ENCODE measurements around the gene SNF8. TPM values are rescaled to one million over a fixed set of nuclear protein-coding genes. Genes with fewer than 3 reads are reported as not detected.

The SNF8 gene
- total RNA-seq, 2 donors from 2014 or later, result 118 to 121 TPM

- H3K4me1 ChIP-seq (ENCODE audit: control insufficient read depth in 1 of 2, low read depth in 2 of 2), result no peaks in the 10 kb centered on the region
- H3K9me3 ChIP-seq, result no peaks in the 10 kb centered on the region
- ATAC-seq (ENCODE audit: insufficient number of reproducible peaks, low FRiP score, low read depth), result no peak
- DNase-seq (ENCODE audit: low spot score), result no peak
- TF ChIP-seq CTCF (IDR thresholded peaks at IDR 0.05), result no peak
- no peak overlapping the region for H3K27ac ChIP-seq
- H3K27me3 ChIP-seq (replicated peaks; ENCODE audit: insufficient read depth), result no peaks in the 10 kb centered on the region
- no peak overlapping the region for H3K4me3 ChIP-seq
- H3K36me3 ChIP-seq, result peaks cover 70% of the 10 kb centered on the region
Measured at GRCh38 chr17:48925251-48925990, 19.2 kb downstream of the SNF8 start.

- no peak for TF ChIP-seq CTCF (IDR thresholded peaks at IDR 0.05)
- ATAC-seq (ENCODE audit: insufficient number of reproducible peaks, low FRiP score, low read depth) (peak; percentile 80), DNase-seq (ENCODE audit: low spot score) (no peak)
- Histone ChIP-seq H3K27ac (peak overlapping the region in 1 of 2 donors; percentile 39), H3K4me1 (ENCODE audit: control insufficient read depth in 1 of 2, low read depth in 2 of 2) (peaks cover 6 to 22% of the 10 kb centered on the region in 2 donors), H3K27me3 (replicated peaks; ENCODE audit: insufficient read depth) (no peaks in the 10 kb centered on the region), H3K4me3 (no peak overlapping the region), H3K36me3 (peaks cover 36% of the 10 kb centered on the region), H3K9me3 (no peaks in the 10 kb centered on the region)
Measured at GRCh38 chr17:48915459-48916282, 29.0 kb downstream of the SNF8 start.

- peaks cover 11% of the 10 kb centered on the region for H3K36me3 ChIP-seq
- no peak overlapping the region for H3K4me3 ChIP-seq
Measured at GRCh38 chr17:48912476-48912875, 32.2 kb downstream of the SNF8 start.

GRCh38 chr17:48910370-48910769 lies 34.3 kb downstream of the SNF8 start:
- ATAC-seq (ENCODE audit: insufficient number of reproducible peaks, low FRiP score, low read depth), result no peak
- no peak for TF ChIP-seq CTCF (IDR thresholded peaks at IDR 0.05)
- no peak overlapping the region for H3K4me3 ChIP-seq

More at GRCh38 chr17:48912476-48912875, 32.2 kb downstream of the SNF8 start:
- peaks cover 25 to 43% of the 10 kb centered on the region in 2 donors for H3K4me1 ChIP-seq (ENCODE audit: control insufficient read depth in 1 of 2, low read depth in 2 of 2)
- ATAC-seq (ENCODE audit: insufficient number of reproducible peaks, low FRiP score, low read depth) (no peak), DNase-seq (ENCODE audit: low spot score) (no peak)
- H3K9me3 ChIP-seq, result no peaks in the 10 kb centered on the region
- H3K27ac ChIP-seq, result no peak overlapping the region
- no peak for TF ChIP-seq CTCF (IDR thresholded peaks at IDR 0.05)
- H3K27me3 ChIP-seq (replicated peaks; ENCODE audit: insufficient read depth), result no peaks in the 10 kb centered on the region

GRCh38 chr17:48909783-48910182 lies 34.9 kb downstream of the SNF8 start:
- Histone ChIP-seq H3K4me3 (peak overlapping the region; percentile 72), H3K27me3 (replicated peaks; ENCODE audit: insufficient read depth) (no peaks in the 10 kb centered on the region), H3K9me3 (no peaks in the 10 kb centered on the region), H3K27ac (no peak overlapping the region), H3K4me1 (ENCODE audit: control insufficient read depth in 1 of 2, low read depth in 2 of 2) (peaks cover 22 to 33% of the 10 kb centered on the region in 2 donors), H3K36me3 (no peaks in the 10 kb centered on the region)
- ATAC-seq (ENCODE audit: insufficient number of reproducible peaks, low FRiP score, low read depth) (no peak), DNase-seq (ENCODE audit: low spot score) (no peak)
- TF ChIP-seq CTCF (IDR thresholded peaks at IDR 0.05), result no peak

More at GRCh38 chr17:48910370-48910769, 34.3 kb downstream of the SNF8 start:
- H3K4me1 ChIP-seq (ENCODE audit: control insufficient read depth in 1 of 2, low read depth in 2 of 2), result peaks cover 23 to 38% of the 10 kb centered on the region in 2 donors
- no peaks in the 10 kb centered on the region for H3K36me3 ChIP-seq
- no peaks in the 10 kb centered on the region for H3K27me3 ChIP-seq (replicated peaks; ENCODE audit: insufficient read depth)
- H3K27ac ChIP-seq, result no peak overlapping the region
- no peaks in the 10 kb centered on the region for H3K9me3 ChIP-seq
- DNase-seq (ENCODE audit: low spot score), result no peak

Measured in thoracic aorta (tissue), 2 donors.